Ovary (tissue), 9 donors: ENCODE measurements around the gene PDZD4. TPM values are rescaled to one million over a fixed set of nuclear protein-coding genes. Genes with fewer than 3 reads are reported as not detected.

Experiments used
- DNase-seq, 5 donors: peaks; one replicate each; pipeline ENCODE4 v3.0.0-alpha.2; 2019 to 2020
- H3K27ac ChIP-seq, 2 donors: fragments of 200-600 bp; one replicate each; pipeline versions ENCODE4 v1.5.1 to v1.8.0; 2019 to 2022
- H3K27me3 ChIP-seq: fragments of 200-600 bp; one replicate; pipeline ENCODE4 v1.8.0; 2022
- H3K36me3 ChIP-seq: fragments of 200-600 bp; sonication (generic); one replicate; pipeline ENCODE4 v1.5.1; 2019
- H3K4me1 ChIP-seq: one replicate; pipeline ENCODE4 v1.8.1; 2013; ENCODE audit warnings: mild to moderate bottlenecking, moderate library complexity; ENCODE audit not compliant: insufficient read depth
- H3K4me3 ChIP-seq: fragments of 200-600 bp; sonication (generic); one replicate; pipeline ENCODE4 v1.5.1; 2017
- H3K9me3 ChIP-seq, 2 donors: fragments of 200-600 bp in 1 of 2; sonication (generic) in 1 of 2; one replicate each; pipeline versions ENCODE4 v1.5.1 to v1.8.1; 2013 to 2019; ENCODE audit warnings: mild to moderate bottlenecking in 1 of 2, moderate library complexity in 1 of 2
- CTCF ChIP-seq, 3 donors: fragments of 450-650 bp in 2 of 3; fragments of 200-600 bp in 1 of 3; IDR thresholded peaks; one replicate each; pipeline versions ENCODE4 v1.5.1 to v1.8.0; 2016 to 2022; ENCODE audit warnings: antibody characterized with exemption in 3 of 3, mild to moderate bottlenecking in 1 of 3
- EP300 ChIP-seq: sonication (generic); formaldehyde crosslinking; IDR thresholded peaks from one replicate; pipeline ENCODE4 v1.6.1; 2017; ENCODE audit warnings: antibody characterized with exemption
- POLR2A ChIP-seq: fragments of 450-650 bp; IDR thresholded peaks from one replicate; pipeline ENCODE4 v1.6.1; 2017; ENCODE audit warnings: antibody characterized with exemption, mild to moderate bottlenecking, moderate library complexity
- WGBS, 3 donors: extraction: QIAGEN DNeasy Blood & Tissue Kit in 1 of 3; methylation state at CpG; one replicate each; pipeline versions ENCODE4 v1.1.5 to v1.1.7; 2013 to 2017; 5-methylcytosine and 5-hydroxymethylcytosine counted together
- intact Hi-C, 4 donors: fragments of 100-400 bp; cut with DNase I; formaldehyde crosslinking; loops; one replicate each; pipeline versions ENCODE4 v1.11.0 to v1.15.1; 2022 to 2023
- polyA plus RNA-seq, 2 donors: library from polyadenylated mRNA; stranded (reverse); fragments of 200-250 nt in 1 of 2; fragments of 350-450 nt in 1 of 2; fragmentation: Illumina TruSeq in 1 of 2; extraction: RNeasy Lipid Tissue Mini Kit (QIAGEN cat#74804) in 1 of 2; gene quantifications; one replicate each; pipeline ENCODE4 v1.2.3, GENCODE V29; 2013 to 2014
- total RNA-seq, 7 donors: library from RNA; depleted of rRNA in 2 of 7; stranded (reverse); fragments of >200 nt in 2 of 7; fragmentation: NEBNext Ultra II Directional in 3 of 7; extraction: Animal tissue kit (Norgen Biotek cat#: 25700) in 3 of 7; gene quantifications; one replicate each; pipeline versions ENCODE4 v1.1.0 to v1.2.4, GENCODE V29; 2016 to 2023
- donor health status: DM: no; HTN: no; CAD: no; lungs with moderate emphysema.
- donor health status: DM: no; HTN: no; CAD: no.
- donor health status: Bipolar disorder and iron deficiency.
- donor health status: DM: yes; HTN: yes; CAD: no.
- donor health status: DM: no; HTN: no; CAD: no.
- donor health status: DM: yes; HTN: yes; CAD: no.

Gene PDZD4
- total and polyA plus RNA-seq, 9 donors, result 0.73 to 8.6 (median 2.2) TPM

GRCh38 chrX:153865685-153866084 is 35.3 kb upstream of the PDZD4 start:
- intact Hi-C loops, result no loop called here
- WGBS, 3 donors, result 89 to 94% (median 90%) methylated on average over 9 of the region's 9 CpGs
- Histone ChIP-seq H3K36me3 (no peaks in the 10 kb centered on the region), H3K4me3 (no peak overlapping the region), H3K4me1 (no peaks in the 10 kb centered on the region), H3K9me3 (no peaks in the 10 kb centered on the region), H3K27ac (no peak overlapping the region), H3K27me3 (no peaks in the 10 kb centered on the region)
- DNase-seq, result no peak
- TF ChIP-seq EP300 (no peak), CTCF (IDR thresholded peaks at IDR 0.05) (no peak), POLR2A (no peak)

GRCh38 chrX:153865321-153865580 is 34.9 kb upstream of the PDZD4 start:
- Histone ChIP-seq H3K27me3 (no peaks in the 10 kb centered on the region), H3K27ac (no peak overlapping the region), H3K36me3 (no peaks in the 10 kb centered on the region), H3K4me3 (no peak overlapping the region), H3K4me1 (no peaks in the 10 kb centered on the region), H3K9me3 (no peaks in the 10 kb centered on the region)
- no peak for DNase-seq
- 84 to 96% (median 90%) methylated on average over 11 of the region's 11 CpGs for WGBS, 3 donors
- intact Hi-C loops, result no loop called here
- TF ChIP-seq POLR2A, result no peak
- TF ChIP-seq CTCF (IDR thresholded peaks at IDR 0.05), result no peak
- no peak for TF ChIP-seq EP300

- TF ChIP-seq POLR2A (no peak), EP300 (no peak), CTCF (IDR thresholded peaks at IDR 0.05) (no peak)
- no peak for DNase-seq
- no peaks in the 10 kb centered on the region for H3K36me3 ChIP-seq
- H3K9me3 ChIP-seq, result no peaks in the 10 kb centered on the region
- WGBS, 3 donors, result 79 to 85% (median 84%) methylated on average over 29 to 30 of the region's 30 CpGs
- intact Hi-C loops, result no loop called here
- H3K4me1 ChIP-seq, result no peaks in the 10 kb centered on the region
- no peaks in the 10 kb centered on the region for H3K27me3 ChIP-seq
- no peak overlapping the region for H3K27ac ChIP-seq
- no peak overlapping the region for H3K4me3 ChIP-seq
These were observed 34.4 kb upstream of the PDZD4 start for GRCh38 chrX:153864561-153865320.

- Histone ChIP-seq H3K27me3 (no peaks in the 10 kb centered on the region), H3K36me3 (no peaks in the 10 kb centered on the region), H3K9me3 (no peaks in the 10 kb centered on the region), H3K4me3 (no peak overlapping the region), H3K27ac (no peak overlapping the region), H3K4me1 (no peaks in the 10 kb centered on the region)
- TF ChIP-seq EP300, result no peak
- no peak for DNase-seq
- WGBS, 3 donors, result 83 to 86% (median 83%) methylated on average over 10 of the region's 10 CpGs
- intact Hi-C loops, result no loop called here
These were observed 33.8 kb upstream of the PDZD4 start for GRCh38 chrX:153864101-153864500.

- no peak for DNase-seq
- intact Hi-C loops, result no loop called here
- 67 to 77% (median 75%) methylated on average over 22 to 28 of the region's 28 CpGs for WGBS, 3 donors
These were observed 33.1 kb upstream of the PDZD4 start for GRCh38 chrX:153863251-153863991.

More at GRCh38 chrX:153863251-153863991, 33.1 kb upstream of the PDZD4 start:
- no peaks in the 10 kb centered on the region for H3K4me1 ChIP-seq
- no peak overlapping the region for H3K4me3 ChIP-seq
- H3K36me3 ChIP-seq, result no peaks in the 10 kb centered on the region
- TF ChIP-seq CTCF (IDR thresholded peaks at IDR 0.05) (no peak), EP300 (no peak), POLR2A (no peak)
- H3K9me3 ChIP-seq, result no peaks in the 10 kb centered on the region
- H3K27me3 ChIP-seq, result no peaks in the 10 kb centered on the region
- H3K27ac ChIP-seq, result no peak overlapping the region
